Activated CD4-positive, alpha-beta T cell treated with anti-CD3 and anti-CD28 coated beads, Interleukin-2, amount 10 ng/mL, durations not matched to agents 7 days and 5 days (primary cell): ENCODE data around the gene MADD. TPM values are rescaled to one million over a fixed set of nuclear protein-coding genes. Genes with fewer than 3 reads are reported as not detected.

Source experiments
- CTCF ChIA-PET: fragments of 350-600 bp; sonication (Branson Sonifier 250); formaldehyde crosslinking; loops from one replicate; lab custom pipeline; 2021; ENCODE audit warnings: antibody characterized with exemption; lab: Charles Lee
- POLR2A ChIA-PET: fragments of 350-600 bp; sonication (Branson Sonifier 250); formaldehyde crosslinking; loops from one replicate; lab custom pipeline; 2021; ENCODE audit warnings: antibody characterized with exemption; lab: Charles Lee
- DNase-seq: peaks from one replicate; pipeline ENCODE4 v3.0.0-alpha.2; 2020
- H3K27ac Mint-ChIP-seq: one replicate; pipeline ENCODE4 v1.8.0; 2021; ENCODE audit warnings: mild to moderate bottlenecking, moderate library complexity, mixed read lengths
- H3K27me3 Mint-ChIP-seq: one replicate; pipeline ENCODE4 v1.8.0; 2021; ENCODE audit warnings: mixed read lengths
- H3K36me3 Mint-ChIP-seq: one replicate; pipeline ENCODE4 v1.8.0; 2021; ENCODE audit warnings: low read depth, mixed read lengths
- H3K4me1 Mint-ChIP-seq: one replicate; pipeline ENCODE4 v1.8.0; 2021; ENCODE audit warnings: mixed read lengths
- H3K4me3 Mint-ChIP-seq: one replicate; pipeline ENCODE4 v1.8.0; 2021; ENCODE audit warnings: mild to moderate bottlenecking, moderate library complexity, mixed read lengths
- H3K9me3 Mint-ChIP-seq: one replicate; pipeline ENCODE4 v1.8.0; 2021; ENCODE audit warnings: mixed read lengths
- total RNA-seq, 2 experiments: library from RNA; stranded (reverse); gene quantifications; one replicate each; pipeline ENCODE4 v1.2.3, GENCODE V29; 2021

The MADD gene
- total RNA-seq, 2 experiments from 2014 or later: 93.3 to 95.1 TPM

DNA sequence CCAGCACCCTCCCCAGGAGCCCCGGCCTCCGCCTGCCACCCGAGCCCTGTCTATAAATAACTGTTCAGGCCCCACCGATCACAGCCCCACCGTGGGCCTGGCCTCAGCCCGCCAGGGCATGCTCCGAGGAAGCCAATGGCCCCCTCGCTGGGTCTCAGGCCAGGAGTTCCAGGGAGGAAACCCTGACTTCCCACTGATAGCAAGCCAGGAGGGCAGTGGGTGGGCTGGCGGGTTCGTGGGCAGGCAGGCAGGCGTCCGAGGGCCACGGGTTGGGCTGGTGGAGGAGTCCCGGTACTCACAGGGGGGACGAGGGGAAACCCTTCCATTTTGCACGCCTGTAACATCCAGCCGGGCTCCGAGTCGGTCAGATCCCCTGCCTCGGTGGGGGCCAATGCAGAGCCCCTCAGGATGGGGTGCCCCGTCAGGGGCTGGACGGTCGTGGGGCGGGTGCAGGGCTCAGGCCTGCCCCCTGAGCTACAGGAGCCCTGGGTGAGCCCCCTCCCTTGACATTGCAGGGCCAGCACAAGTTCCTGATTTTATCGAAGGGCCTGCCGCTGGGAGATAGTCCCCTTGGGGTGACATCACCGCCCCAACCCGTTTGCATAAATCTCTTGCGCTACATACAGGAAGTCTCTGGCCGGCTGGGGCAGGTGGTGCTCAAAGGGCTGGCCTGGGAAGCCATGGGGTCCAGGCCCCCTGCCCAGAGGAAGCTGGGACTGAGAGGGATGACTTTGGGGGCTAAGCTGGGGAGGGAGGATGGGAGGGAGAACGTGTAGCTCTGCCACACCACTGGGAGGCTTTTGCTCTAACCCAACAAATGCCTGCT is 108.3 kb downstream of the MADD start, which contains the start of gene SPI1:
Gene SPI1, minus strand, starts transcription at position 538 of the 826 bp plus-strand sequence. Its CDS starts 194 bp downstream, at position 344.
- H3K4me3 Mint-ChIP-seq: no peak within 1 kb of the TSS
- no peaks in the 10 kb centered on the region for H3K36me3 Mint-ChIP-seq
- DNase-seq: no peak
- H3K4me1 Mint-ChIP-seq: peaks cover 7% of the 10 kb centered on the region
- no peaks in the 10 kb centered on the region for H3K27me3 Mint-ChIP-seq
- CTCF ChIA-PET: interaction anchor here (5.8 kb wide), 1 partner anchor 14 kb away, joined by 26 read pairs; no protein-coding TSS in a partner anchor
- POLR2A ChIA-PET: no interaction called here
- H3K27ac Mint-ChIP-seq: peak within 1 kb of the TSS; percentile 20
- H3K9me3 Mint-ChIP-seq: no peaks in the 10 kb centered on the region

- Mint-ChIP-seq H3K4me1 (peaks cover 7% of the 10 kb centered on the region), H3K27me3 (no peaks in the 10 kb centered on the region), H3K9me3 (no peaks in the 10 kb centered on the region), H3K36me3 (no peaks in the 10 kb centered on the region), H3K4me3 (no peak overlapping the region), H3K27ac (peak overlapping the region; percentile 20)
- ChIA-PET CTCF (interaction anchor here (5.8 kb wide), 1 partner anchor 13 kb away, joined by 26 read pairs; no protein-coding TSS in a partner anchor), POLR2A (no interaction called here)
- no peak for DNase-seq
Measured at GRCh38 chr11:47378836-47379170, 108.9 kb downstream of the MADD start.

DNA sequence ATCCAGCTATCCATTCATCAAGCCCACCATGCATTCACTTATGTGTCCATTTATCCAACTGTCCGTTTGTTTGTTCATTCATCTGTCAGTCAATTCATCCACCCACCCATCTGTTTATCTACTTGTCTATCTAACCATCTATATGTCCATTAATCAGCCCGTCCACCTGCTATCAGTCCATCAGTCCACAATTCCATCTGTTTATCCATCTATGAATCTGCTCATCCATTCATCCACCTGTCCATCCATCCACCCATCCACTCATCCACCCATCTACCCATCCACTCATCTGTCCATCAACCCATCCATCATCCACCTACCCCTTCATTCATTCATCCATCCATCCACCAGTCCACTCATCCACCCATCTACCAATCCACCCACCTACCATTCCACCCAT is 109.4 kb downstream of the MADD start:
- H3K27ac Mint-ChIP-seq: no peak overlapping the region
- H3K9me3 Mint-ChIP-seq: no peaks in the 10 kb centered on the region
- H3K4me1 Mint-ChIP-seq: peaks cover 4% of the 10 kb centered on the region
- H3K4me3 Mint-ChIP-seq: no peak overlapping the region
- no peaks in the 10 kb centered on the region for H3K27me3 Mint-ChIP-seq
- no peaks in the 10 kb centered on the region for H3K36me3 Mint-ChIP-seq
- CTCF ChIA-PET: interaction anchor here (5.8 kb wide), 1 partner anchor 13 kb away, joined by 26 read pairs; no protein-coding TSS in a partner anchor
- DNase-seq: no peak
- POLR2A ChIA-PET: no interaction called here

Other genes with a start within 250 kb of the MADD start
- gene ARFGAP2, start 93.3 kb upstream of the MADD start, total RNA-seq: 100 to 1,000 TPM in 1 of 2 experiments, 10 to 100 TPM in 1; 88.1 to 103 TPM
- gene PACSIN3, start 83.7 kb upstream of the MADD start, total RNA-seq: 1 to 10 TPM; 1.8 to 2.2 TPM
- gene DDB2, start 55.2 kb upstream of the MADD start, total RNA-seq: 100 to 1,000 TPM; 156 to 166 TPM
- gene ACP2, start 21.3 kb upstream of the MADD start, total RNA-seq: 10 to 100 TPM; 28.0 to 31.7 TPM
- 10 to 100 TPM in 1 of 2 experiments, 1 to 10 TPM in 1; 8.4 to 10.0 TPM for gene NR1H3, start 12.1 kb upstream of the MADD start, total RNA-seq
- gene MYBPC3, start 82.6 kb downstream of the MADD start, total RNA-seq: not detected
- gene SPI1, start 108.4 kb downstream of the MADD start, total RNA-seq: not detected
- 10 to 100 TPM; 22.4 to 28.1 TPM for gene SLC39A13, start 138.5 kb downstream of the MADD start, total RNA-seq
- 100 to 1,000 TPM; 153 to 162 TPM for gene PSMC3, start 156.3 kb downstream of the MADD start, total RNA-seq
- gene RAPSN, start 179.0 kb downstream of the MADD start, total RNA-seq: under 1 TPM; 0.48 to 0.50 TPM